ENCODE results near the gene EZH2.

Gene EZH2

DNA sequence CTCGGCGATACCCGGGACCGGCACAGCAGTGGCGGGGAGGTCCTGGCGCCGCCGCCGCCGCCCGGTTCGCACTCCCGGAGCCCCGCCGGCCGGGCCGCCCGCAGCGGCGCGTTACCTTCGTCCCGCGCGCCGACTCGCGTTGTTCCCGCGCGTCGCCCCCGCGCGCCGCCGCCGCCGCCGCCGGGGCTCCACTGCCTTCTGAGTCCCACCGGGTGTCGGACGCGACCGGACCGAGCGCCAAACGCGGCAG, at the start of gene EZH2:
Gene EZH2 (minus strand): TSS at position 243 of the 250 bp plus-strand sequence. CDS start 36,993 bp downstream, outside the sequence.
- DNase-seq: peak in 1 of 4 experiments; percentile 56

- no peak for DNase-seq
These were observed 47.4 kb upstream of the EZH2 start for GRCh38 chr7:148931470-148931869.

- DNase-seq: no peak
These were observed 46.2 kb upstream of the EZH2 start for GRCh38 chr7:148930335-148930734.

GRCh38 chr7:148929176-148929575, 45.1 kb upstream of the EZH2 start:
- DNase-seq: no peak

DNA sequence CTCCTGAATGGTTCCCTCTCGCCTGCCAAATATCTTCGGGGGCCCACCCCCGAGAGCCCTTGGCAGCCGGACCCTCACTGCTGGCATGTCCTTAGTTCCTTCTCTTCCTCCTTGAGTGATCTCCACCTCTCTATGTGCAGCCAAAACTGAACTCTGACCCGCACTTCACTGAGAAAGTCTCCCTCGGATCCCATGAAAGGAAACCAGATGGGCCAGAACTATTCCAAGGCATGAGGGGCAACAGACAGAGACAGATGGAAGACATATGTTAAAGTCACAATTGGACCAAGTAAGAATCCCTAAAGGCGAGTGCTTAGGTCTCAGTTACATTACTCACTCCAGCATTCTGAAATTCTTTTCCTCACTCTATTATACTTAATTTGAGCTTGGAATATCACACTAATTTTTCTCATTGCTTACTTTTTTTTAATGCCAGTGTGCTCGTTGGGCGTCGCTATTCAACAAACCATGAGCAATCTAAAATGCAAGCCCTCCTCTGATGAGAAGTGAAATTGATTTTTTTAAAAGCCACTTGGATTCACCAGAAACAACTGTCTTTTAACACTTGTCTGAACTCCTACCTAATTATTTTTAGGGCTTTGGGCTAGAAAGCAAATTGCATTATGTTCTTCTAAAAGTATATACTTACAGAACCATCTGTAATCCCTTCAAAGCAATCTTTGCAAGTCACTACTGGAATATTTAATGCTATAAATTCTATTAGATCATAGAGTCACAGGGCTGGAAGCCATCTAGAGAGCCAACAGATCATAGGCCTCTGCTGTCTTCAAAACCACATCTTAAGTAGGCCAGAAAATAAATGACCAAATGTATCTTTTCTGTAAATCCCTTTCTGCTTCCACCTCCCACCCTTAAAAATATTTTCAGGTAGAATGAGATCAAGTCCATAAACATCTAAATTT, 43.3 kb upstream of the EZH2 start:
- no peak for DNase-seq

DNA sequence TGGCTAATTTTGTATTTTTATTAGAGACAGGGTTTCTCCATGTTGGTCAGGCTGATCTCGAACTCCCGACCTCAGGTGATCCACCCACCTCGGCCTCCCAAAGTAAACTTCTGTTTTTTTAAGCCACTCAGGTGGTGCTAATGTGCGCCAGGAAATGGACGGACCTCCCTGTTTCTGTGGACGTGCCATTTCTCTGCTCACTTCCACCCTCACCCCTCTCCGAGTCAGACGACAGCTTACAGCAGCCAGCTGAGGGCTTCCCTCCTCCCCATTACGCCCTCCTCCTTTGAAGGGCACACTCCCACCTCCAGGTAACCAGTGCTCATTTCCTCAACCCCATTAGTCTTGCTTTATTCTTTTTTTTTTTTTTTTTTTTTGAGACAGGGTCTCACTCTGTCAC, 41.7 kb upstream of the EZH2 start:
- no peak for DNase-seq

DNA sequence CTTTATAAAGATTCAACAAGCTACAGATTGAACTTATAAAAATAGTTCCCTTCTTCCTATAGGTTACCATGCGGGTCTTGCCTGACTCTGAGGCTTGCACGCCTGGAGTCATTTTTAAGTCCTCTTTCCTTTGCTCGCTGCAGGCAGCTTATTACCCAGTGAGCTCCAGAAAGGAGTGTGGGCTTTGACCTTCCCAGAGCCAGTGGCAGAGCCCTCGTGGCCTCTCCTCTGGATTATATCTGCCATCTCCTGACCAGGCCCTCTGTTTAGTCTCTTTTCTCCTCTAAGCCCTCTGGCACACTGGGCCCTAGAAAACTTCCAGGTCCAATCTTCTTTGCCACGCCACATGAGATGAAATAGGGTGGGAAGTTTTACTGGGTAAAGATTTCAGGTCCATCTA, 39.9 kb upstream of the EZH2 start:
- no peak for DNase-seq

DNA sequence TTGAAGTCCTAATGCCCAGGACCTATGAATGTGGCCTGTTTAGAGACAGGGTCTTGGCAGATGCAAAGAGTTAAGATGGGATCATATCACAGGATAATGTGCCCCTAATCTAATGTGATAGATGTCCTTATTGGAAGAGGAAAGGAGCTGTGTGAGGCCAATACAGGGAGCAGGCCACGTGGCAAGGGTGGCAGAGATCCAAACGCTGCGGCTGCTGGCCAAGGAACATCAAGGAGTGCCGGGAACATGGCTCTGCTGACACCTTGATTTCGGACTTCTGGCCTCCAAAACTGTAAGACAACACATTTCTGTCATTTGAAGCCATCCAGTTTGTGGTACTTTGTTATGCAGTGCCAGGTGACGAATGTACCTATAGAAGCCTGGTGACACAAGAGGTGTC, 37.7 kb upstream of the EZH2 start:
- no peak for DNase-seq

DNA sequence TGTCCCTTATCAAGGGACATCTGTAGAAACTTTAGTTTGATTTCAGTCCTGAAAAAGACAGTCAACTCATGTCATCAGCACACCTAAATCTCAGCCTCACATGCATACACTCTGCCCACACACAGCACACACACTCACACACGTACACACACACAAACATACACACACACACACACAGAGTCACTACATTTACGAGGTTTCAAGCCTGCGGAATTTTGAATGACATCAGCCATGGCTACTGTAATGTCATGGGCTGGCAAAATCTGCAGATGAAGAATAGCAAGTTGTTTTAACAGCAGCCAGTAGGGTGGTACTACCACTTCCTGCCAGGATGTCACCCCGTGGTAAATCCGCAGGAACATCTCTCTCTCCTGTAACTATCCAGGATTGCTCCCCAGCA, 37.1 kb upstream of the EZH2 start:
- no peak for DNase-seq

DNA sequence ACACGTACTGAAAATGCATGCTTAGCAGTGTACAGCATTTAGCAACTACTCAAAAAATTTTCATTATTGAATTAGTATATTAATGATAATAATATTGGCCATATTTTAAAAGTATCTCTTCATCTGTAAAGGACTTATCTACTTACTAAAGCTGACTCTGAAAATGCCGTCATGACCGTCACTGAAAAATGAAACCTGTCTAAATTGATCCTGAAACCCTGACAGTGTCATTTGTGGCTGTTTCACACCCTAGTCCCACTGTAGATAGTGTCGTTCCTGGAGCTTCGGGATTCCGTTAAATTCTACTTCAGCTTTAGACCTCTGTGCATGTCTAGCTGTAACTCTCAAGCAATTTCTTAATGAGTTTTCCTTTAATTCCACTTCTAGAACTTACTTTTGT, 35.8 kb upstream of the EZH2 start:
- no peak for DNase-seq

DNA sequence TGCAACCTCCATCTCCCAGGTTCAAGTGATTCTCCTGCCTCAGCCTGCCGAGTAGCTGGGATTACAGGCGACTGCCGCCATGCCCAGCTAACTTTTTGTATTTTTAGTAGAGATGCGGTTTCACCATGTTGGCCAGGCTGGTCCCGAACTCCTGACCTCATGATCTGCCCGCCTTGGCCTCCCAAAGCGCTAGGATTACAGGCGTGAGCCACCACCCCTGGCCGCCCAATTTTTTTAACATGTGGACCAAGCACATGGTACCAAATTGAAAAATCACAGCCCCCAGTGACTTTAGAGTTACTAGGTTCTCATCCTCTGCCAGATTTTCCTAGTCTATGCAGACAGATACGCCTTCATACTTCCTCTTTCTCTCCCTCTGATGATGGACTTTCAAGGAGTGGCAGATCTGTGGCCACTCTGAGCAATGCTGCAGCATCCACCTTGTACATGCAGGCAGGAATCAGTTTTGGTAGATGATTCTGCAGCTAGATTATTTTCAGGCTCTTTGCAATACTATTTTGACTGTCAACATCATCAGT, 34.0 kb upstream of the EZH2 start:
- DNase-seq: no peak

- DNase-seq: no peak
These were observed 32.1 kb upstream of the EZH2 start for GRCh38 chr7:148916186-148916585.

DNA sequence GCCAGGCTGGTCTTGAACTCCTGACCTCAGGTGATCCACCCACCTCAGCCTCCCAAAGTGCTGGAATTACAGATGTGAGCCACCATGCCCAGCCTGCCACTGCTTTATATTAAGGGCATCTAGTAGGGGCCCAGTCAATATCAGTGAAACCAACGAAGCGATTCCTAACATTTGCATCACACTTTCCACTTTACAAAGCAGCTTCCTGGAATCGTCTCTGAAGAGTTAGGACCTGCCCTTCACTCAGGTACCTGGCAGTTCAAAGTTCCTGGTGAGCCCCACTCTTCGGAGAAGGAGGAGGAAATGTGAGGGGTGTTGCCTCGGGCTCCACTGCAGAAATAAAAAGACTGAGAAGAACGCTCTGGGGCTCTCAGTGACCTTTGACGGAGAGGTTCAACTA, 31.1 kb upstream of the EZH2 start:
- DNase-seq: no peak

DNA sequence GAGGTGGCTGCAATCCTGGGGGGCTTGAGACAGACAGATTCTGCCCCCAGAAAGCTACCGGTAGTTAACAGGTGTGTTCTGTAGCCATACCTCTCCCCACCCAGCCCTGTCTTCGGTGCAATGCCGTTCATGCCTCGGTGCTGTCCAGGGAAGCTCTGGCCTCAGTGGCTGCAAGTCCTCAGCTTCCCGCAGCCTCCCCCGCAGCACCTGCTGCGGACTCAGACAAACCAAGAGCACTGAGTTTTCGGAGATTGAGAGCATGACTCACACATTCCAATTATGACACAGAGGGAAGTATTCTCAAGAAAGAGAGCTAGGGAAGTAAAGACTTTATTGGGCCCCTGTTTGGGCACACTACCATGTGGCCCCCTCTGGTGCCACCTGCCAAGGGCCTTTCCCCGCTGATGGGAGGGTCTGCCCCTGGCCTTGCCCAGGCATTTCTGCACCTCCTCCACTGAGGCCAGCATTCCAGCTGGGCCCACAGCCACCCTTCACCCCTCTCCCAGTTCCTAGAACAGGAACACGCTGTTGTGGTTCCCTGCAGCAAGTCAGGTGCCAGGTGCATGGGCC, 30.2 kb upstream of the EZH2 start:
- peak in 1 of 4 experiments; percentile 26 for DNase-seq

DNA sequence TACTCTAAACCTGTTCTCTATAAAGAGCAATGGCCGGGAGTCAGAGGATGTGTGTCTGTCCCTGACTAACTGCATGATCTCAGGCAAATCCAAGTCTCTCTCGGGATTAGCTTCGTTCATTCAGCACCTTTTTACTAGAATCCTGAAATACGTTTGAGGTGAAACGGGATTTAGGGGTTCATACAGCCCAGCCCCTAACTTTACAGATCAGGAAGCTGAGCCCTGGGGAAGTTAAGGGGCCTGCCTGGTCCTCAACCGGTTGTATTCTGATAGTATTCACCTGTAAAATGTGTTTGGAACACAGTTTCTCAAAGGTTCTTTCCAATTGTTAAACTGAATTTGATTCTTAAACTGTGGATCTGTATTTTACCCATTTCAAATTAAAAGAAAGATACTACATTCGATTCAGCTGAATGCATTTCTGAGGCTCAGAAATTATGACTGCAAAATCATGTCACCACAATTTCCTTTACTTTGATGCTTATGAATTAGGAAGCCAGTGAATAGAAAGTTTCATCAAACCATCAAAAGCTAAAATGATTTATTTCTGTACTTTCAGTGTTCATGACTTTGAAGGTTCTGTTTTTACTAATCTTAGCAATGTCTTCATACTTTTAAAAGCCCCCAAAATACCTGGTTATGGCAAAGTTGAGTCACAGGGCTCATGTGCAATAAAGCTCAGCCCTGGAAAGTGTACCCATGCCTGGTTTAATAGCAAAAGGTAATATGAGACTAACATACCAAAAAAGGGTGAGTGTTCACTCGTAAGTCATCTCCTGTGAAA, 28.9 kb upstream of the EZH2 start:
- DNase-seq: peak in 2 of 4 experiments; percentile 10 to 17

DNA sequence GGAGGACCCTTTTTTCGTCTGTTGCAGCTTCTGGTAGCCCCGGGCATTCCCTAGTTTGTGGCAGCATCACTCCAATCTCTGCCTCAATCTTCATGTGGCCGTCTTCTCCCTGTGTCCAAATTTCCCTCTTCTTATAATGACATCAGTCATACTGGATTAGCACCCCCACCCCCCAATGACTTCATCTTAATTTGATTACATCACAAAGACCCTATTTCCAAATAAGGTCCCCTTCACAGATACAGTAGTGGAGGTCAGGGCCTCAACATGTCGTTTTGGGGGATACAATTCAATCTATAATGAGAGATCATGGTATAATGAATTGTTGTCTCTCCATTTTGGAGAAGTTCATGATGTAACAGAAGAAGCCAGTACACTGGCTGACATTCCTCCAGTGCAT, 28.1 kb upstream of the EZH2 start:
- DNase-seq: no peak

GRCh38 chr7:148911626-148912025, 27.5 kb upstream of the EZH2 start:
- no peak for DNase-seq

- no peak for DNase-seq
These were observed 25.5 kb upstream of the EZH2 start for GRCh38 chr7:148909568-148909967.

- DNase-seq: no peak
These were observed 22.8 kb upstream of the EZH2 start for GRCh38 chr7:148906707-148907498.

GRCh38 chr7:148905093-148905666, 21.1 kb upstream of the EZH2 start:
- no peak for DNase-seq

- no peak for DNase-seq
These were observed 19.4 kb upstream of the EZH2 start for GRCh38 chr7:148903504-148903903.

DNA sequence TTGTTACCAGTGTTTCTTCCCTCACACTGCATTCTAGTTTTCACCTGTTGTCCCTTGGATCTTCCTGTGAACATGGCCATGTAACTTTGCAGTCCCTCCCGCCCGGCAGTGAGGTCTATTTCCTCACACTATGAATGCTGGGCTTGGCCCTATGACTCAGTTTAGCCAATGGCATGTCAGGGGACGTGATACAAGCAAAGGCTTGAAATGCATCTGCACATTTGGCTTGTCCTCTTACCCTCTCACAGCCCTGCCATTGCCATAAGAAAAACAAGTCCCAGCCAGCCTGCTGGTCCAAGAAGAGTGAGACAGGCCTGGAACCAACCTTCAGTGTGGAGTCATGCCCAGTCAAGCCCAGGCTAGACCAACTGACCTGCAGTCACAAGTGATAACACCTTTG, 17.1 kb upstream of the EZH2 start:
- no peak for DNase-seq

Data from activated CD4-positive, CD25-positive, alpha-beta regulatory T cell (primary cell).